H4 (cell line): ENCODE data around the gene GOLGA8M. TPM values are rescaled to one million over a fixed set of nuclear protein-coding genes. Genes with fewer than 3 reads are reported as not detected.
"Not testable (repeated sequence)": the region's sequence is repeated elsewhere in the genome, so short reads cannot be mapped to it uniquely, and the experiment has no call there.

Source experiments
- DNase-seq: peaks from one replicate; pipeline ENCODE4 v3.0.0-alpha.2; 2015; ENCODE audit warnings: low spot score
- total RNA-seq: library from RNA; depleted of rRNA; stranded (reverse); fragments of >200 nt; shearing (Covaris generic); gene quantifications from 2 replicates; pipeline ENCODE4 v1.2.3, GENCODE V29; 2014; rRNA removed

Gene GOLGA8M
- total RNA-seq, 1 experiment from 2014 or later: 0.95 TPM

GRCh38 chr15:28660750-28661149 is 51.5 kb downstream of the GOLGA8M start:
- not testable (repeated sequence) for DNase-seq

DNA sequence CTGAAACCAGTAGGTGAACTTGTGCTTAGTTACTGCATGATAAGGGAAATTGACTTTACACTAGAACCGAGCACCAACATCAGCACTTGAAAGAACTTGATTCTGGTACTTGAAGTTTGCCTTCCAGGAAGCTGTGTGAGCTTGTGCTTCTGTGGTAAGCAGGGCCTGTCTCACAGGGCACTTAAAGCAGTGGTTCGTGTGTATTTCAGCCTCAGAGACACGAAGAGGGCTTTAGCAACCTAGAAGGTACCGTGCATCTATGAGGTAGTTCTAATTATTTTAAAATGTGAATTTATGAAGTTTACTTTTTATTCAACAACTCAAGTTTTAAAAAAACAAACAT is 56.2 kb downstream of the GOLGA8M start:
- DNase-seq: not testable (repeated sequence)

GRCh38 chr15:28655329-28656017 is 56.7 kb downstream of the GOLGA8M start:
- DNase-seq: not testable (repeated sequence)

DNA sequence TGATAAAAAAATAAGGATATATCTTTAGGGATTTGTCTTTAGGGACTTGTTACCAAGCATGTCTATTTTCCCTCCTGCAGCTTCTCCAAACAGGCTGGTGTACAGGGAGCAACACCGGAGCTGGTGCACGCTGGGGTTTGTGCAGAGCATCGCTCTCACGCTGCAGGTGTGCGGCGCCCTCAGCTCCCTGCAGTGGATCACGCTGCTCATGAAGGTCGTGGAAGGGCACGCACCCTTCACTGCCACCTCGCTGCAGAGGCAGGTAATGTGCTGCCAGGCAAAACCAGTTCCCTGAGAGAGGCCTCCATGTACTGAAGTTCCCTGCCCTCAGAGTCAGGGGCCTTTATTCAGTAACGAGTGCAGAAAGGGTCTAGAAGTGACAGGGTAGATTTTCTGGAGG is 58.0 kb downstream of the GOLGA8M start:
- DNase-seq: not testable (repeated sequence)

- DNase-seq: not testable (repeated sequence)
Observed at GRCh38 chr15:28652538-28652937, 59.7 kb downstream of the GOLGA8M start.

Other genes with a start within 250 kb of the GOLGA8M start
- gene GOLGA8G, start 179.4 kb downstream of the GOLGA8M start, total RNA-seq: 0.16 TPM in 1 of 2 replicates, not detected in the other
- not detected in 2 replicates for gene GOLGA6L25, start 158.9 kb downstream of the GOLGA8M start, total RNA-seq
- not detected in 2 replicates for gene GOLGA6L7, start 136.2 kb upstream of the GOLGA8M start, total RNA-seq
- 13.2 and 17.7 TPM in 2 replicates for gene APBA2, start 173.6 kb upstream of the GOLGA8M start, total RNA-seq